Panc1 (cell line): ENCODE data around the gene OOSP4B. TPM values are rescaled to one million over a fixed set of nuclear protein-coding genes. Genes with fewer than 3 reads are reported as not detected.
"Not testable (repeated sequence)": the region's sequence is repeated elsewhere in the genome, so short reads cannot be mapped to it uniquely, and the experiment has no call there.

ENCODE experiments used
- ATAC-seq: fragments of 200-7000 bp; cut with Tn5 transposase; 2 replicates; pipeline ENCODE4 v1.9.1; 2020; ENCODE audit warnings: mild to moderate bottlenecking, moderate library complexity
- BruUV-seq: library from RNA; stranded (reverse); fragments of 400-500 nt; replicated peaks from 2 replicates; lab custom pipeline; 2021; lab: Mats Ljungman, UMichigan
- CTCF ChIA-PET: fragments of 300-600 bp; sonication (Branson Sonifier 250); formaldehyde crosslinking; loops from one replicate; lab custom pipeline; 2022; ENCODE audit warnings: antibody characterized with exemption; lab: Charles Lee
- POLR2A ChIA-PET: fragments of 300-600 bp; sonication (Branson Sonifier 250); formaldehyde crosslinking; loops from one replicate; lab custom pipeline; 2022; ENCODE audit warnings: antibody characterized with exemption; lab: Charles Lee
- DNase-seq: peaks from one replicate; pipeline ENCODE4 v3.0.0-alpha.2; 2010; ENCODE audit warnings: low read depth, low spot score
- H3K27ac ChIP-seq: 2 replicates; pipeline ENCODE4 v1.5.1; 2011; ENCODE audit warnings: mild to moderate bottlenecking, low read length, inconsistent platforms
- H3K27me3 ChIP-seq: fragments of 200-500 bp; sonication (Bioruptor generic); 2 replicates; pipeline ENCODE4 v1.6.0; 2014; ENCODE audit warnings: low read length, inconsistent platforms; ENCODE audit not compliant: control insufficient read depth, insufficient read depth
- H3K36me3 ChIP-seq: fragments of 200-500 bp; sonication (Bioruptor generic); 2 replicates; pipeline ENCODE4 v1.5.1; 2014; ENCODE audit warnings: inconsistent platforms, mild to moderate bottlenecking, low read length, moderate library complexity; ENCODE audit not compliant: control insufficient read depth, insufficient read depth
- H3K4me1 ChIP-seq: 2 replicates; pipeline ENCODE4 v1.5.1; 2011; ENCODE audit warnings: inconsistent platforms, mild to moderate bottlenecking, low read length, moderate library complexity; ENCODE audit not compliant: control insufficient read depth, insufficient read depth
- H3K4me3 ChIP-seq, 2 experiments: 2 replicates each; pipeline ENCODE4 v1.5.1; 2011 to 2012; ENCODE audit warnings: low read depth in 2 of 2, low read length in 2 of 2, mild to moderate bottlenecking in 2 of 2, inconsistent platforms in 1 of 2, moderate library complexity in 1 of 2
- H3K9me3 ChIP-seq: fragments of 200-500 bp; sonication (Bioruptor generic); 2 replicates; pipeline ENCODE4 v1.5.1; 2014; ENCODE audit warnings: low read depth, mild to moderate bottlenecking, inconsistent platforms, low read length, moderate library complexity; ENCODE audit not compliant: control insufficient read depth, insufficient read depth
- POLR2AphosphoS5 ChIP-seq: IDR thresholded peaks from 2 replicates; pipeline ENCODE4 v1.6.1; 2012; ENCODE audit warnings: mild to moderate bottlenecking, low read depth, low read length, moderate library complexity
- SIN3A ChIP-seq: IDR thresholded peaks from 2 replicates; pipeline ENCODE4 v1.6.1; 2012; ENCODE audit warnings: low read depth, mild to moderate bottlenecking, low read length, moderate library complexity, borderline replicate concordance; ENCODE audit not compliant: insufficient read depth
- TCF7L2 ChIP-seq: IDR thresholded peaks from 2 replicates; pipeline ENCODE4 v1.6.1; 2011; ENCODE audit warnings: mild to moderate bottlenecking, low read depth, low read length, inconsistent platforms
- in situ Hi-C: cut with HindIII; loops from 2 replicates; pipeline ENCODE4 v1.10.0; 2016; ENCODE audit warnings: low sequenced_read_pairs, low pct_unique_long_range_greater_than_20kb
- intact Hi-C: fragments of 100-400 bp; cut with micrococcal nuclease; formaldehyde crosslinking; loops from one replicate; pipeline ENCODE4 v1.10.0; 2022; ENCODE audit not compliant: unreplicated experiment
- total RNA-seq: library from RNA; stranded (reverse); gene quantifications from one replicate; pipeline ENCODE4 v1.2.1, GENCODE V29; 2021; ENCODE audit not compliant: unreplicated experiment
- TF ChIP-seq, protein P1 (sequence below): fragments of 450-650 bp; IDR thresholded peaks from 2 replicates; pipeline ENCODE4 v1.5.1; 2017; ENCODE audit warnings: mild to moderate bottlenecking
- TF ChIP-seq, protein P2 (sequence below), 2 experiments: IDR thresholded peaks; 2 replicates each; pipeline ENCODE4 v1.6.1; 2011 to 2012; ENCODE audit warnings: low read depth in 2 of 2, control low read depth in 1 of 2, low read length in 1 of 2, mild to moderate bottlenecking in 1 of 2, moderate library complexity in 1 of 2; ENCODE audit not compliant: insufficient read depth in 1 of 2

Gene OOSP4B
- total RNA-seq, 1 experiment from 2014 or later = not detected

DNA sequence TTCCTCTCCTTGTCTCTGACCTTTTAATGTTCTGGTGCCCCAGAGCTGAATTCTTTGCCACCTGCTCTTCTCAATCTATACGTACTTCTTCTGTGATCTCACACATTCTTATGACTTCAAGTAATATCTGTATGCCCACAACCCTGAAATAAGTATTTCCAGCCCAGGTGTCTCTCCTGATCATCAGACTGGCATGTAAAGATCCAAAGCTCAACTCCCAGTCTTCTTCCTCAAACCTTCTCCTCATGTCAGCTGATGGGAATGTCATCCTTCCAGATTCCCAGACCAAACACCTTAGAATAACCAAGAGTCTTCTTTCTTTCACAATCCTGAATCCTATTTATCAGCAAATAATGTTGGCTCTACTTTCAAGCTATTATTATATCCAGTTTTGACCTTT is 48.8 kb downstream of the OOSP4B start:
- ChIA-PET CTCF (no interaction called here), POLR2A (no interaction called here)
- no TSS peak for BruUV-seq

DNA sequence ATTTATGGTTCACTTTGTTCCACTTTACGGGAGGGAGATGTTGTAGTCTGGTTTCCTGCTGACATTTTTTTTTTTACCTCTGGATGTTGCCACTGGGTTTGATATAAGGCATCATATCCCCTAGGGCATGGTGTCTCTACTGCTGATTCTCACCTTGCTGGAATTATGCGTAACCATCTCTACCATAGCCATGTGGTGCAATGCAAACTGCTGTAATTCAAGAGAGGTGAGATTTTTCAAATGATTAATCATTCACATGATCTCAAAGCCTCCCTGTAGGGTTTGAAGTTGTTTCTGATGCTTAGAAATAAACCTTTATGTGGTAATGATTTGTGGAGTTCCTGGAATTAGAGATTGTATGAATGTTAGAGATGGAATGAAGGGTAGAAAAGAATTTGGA is 52.5 kb downstream of the OOSP4B start:
- BruUV-seq = no TSS peak
- TF ChIP-seq SIN3A = no peak
- TF ChIP-seq POLR2AphosphoS5 = no peak
- POLR2A ChIA-PET = no interaction called here
- Histone ChIP-seq H3K36me3 (no peaks in the 10 kb centered on the region), H3K4me1 (no peaks in the 10 kb centered on the region), H3K9me3 (no peaks in the 10 kb centered on the region), H3K27me3 (no peaks in the 10 kb centered on the region; the same call in 1 of the 2 replicates), H3K4me3 (no peak overlapping the region), H3K27ac (no peak overlapping the region)
- CTCF ChIA-PET = no interaction called here
- in situ Hi-C loops = no loop called here
- DNase-seq (no peak), ATAC-seq (no peak)
- intact Hi-C loops = no loop called here

More for the DNA sequence above, 48.8 kb downstream of the OOSP4B start:
- H3K4me3 ChIP-seq = no peak overlapping the region
- H3K27ac ChIP-seq = no peak overlapping the region
- TF ChIP-seq, protein P1, sequence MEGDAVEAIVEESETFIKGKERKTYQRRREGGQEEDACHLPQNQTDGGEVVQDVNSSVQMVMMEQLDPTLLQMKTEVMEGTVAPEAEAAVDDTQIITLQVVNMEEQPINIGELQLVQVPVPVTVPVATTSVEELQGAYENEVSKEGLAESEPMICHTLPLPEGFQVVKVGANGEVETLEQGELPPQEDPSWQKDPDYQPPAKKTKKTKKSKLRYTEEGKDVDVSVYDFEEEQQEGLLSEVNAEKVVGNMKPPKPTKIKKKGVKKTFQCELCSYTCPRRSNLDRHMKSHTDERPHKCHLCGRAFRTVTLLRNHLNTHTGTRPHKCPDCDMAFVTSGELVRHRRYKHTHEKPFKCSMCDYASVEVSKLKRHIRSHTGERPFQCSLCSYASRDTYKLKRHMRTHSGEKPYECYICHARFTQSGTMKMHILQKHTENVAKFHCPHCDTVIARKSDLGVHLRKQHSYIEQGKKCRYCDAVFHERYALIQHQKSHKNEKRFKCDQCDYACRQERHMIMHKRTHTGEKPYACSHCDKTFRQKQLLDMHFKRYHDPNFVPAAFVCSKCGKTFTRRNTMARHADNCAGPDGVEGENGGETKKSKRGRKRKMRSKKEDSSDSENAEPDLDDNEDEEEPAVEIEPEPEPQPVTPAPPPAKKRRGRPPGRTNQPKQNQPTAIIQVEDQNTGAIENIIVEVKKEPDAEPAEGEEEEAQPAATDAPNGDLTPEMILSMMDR = no peak
- TF ChIP-seq, protein P2, sequence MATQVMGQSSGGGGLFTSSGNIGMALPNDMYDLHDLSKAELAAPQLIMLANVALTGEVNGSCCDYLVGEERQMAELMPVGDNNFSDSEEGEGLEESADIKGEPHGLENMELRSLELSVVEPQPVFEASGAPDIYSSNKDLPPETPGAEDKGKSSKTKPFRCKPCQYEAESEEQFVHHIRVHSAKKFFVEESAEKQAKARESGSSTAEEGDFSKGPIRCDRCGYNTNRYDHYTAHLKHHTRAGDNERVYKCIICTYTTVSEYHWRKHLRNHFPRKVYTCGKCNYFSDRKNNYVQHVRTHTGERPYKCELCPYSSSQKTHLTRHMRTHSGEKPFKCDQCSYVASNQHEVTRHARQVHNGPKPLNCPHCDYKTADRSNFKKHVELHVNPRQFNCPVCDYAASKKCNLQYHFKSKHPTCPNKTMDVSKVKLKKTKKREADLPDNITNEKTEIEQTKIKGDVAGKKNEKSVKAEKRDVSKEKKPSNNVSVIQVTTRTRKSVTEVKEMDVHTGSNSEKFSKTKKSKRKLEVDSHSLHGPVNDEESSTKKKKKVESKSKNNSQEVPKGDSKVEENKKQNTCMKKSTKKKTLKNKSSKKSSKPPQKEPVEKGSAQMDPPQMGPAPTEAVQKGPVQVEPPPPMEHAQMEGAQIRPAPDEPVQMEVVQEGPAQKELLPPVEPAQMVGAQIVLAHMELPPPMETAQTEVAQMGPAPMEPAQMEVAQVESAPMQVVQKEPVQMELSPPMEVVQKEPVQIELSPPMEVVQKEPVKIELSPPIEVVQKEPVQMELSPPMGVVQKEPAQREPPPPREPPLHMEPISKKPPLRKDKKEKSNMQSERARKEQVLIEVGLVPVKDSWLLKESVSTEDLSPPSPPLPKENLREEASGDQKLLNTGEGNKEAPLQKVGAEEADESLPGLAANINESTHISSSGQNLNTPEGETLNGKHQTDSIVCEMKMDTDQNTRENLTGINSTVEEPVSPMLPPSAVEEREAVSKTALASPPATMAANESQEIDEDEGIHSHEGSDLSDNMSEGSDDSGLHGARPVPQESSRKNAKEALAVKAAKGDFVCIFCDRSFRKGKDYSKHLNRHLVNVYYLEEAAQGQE (IDR thresholded peaks at IDR 0.05; ENCODE audit: insufficient read depth in 1 of 2, low read depth in 2 of 2, low read length in 1 of 2) = no peak
- TF ChIP-seq SIN3A (no peak), POLR2AphosphoS5 (no peak), TCF7L2 (no peak)
- no peaks in the 10 kb centered on the region; the same call in 1 of the 2 replicates for H3K27me3 ChIP-seq
- H3K9me3 ChIP-seq = no peaks in the 10 kb centered on the region
- no peaks in the 10 kb centered on the region for H3K4me1 ChIP-seq
- no peak for DNase-seq
- in situ Hi-C loops (no loop called here), intact Hi-C loops (no loop called here)
- no peak for ATAC-seq
- H3K36me3 ChIP-seq = no peaks in the 10 kb centered on the region

DNA sequence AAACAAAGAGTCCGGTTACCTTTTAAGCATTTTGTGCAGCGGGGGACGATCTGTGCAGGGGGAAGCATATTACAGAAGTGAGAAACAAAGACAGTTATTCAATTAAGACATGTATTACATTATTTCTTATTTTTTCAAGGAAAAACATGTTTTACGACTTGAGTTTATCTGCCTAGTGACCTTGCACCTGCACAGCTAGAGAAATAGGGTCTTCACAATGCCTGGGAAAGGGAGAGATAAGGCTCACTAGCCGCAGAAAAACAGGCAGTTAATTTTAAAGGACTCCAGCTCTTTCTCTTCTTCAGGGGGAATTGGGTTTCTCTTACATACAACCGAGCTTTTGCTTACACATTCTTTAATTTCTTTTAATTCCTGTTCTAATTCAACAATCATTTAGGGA is 54.7 kb downstream of the OOSP4B start:
- H3K9me3 ChIP-seq, CTCF ChIA-PET, H3K36me3 ChIP-seq, BruUV-seq, intact Hi-C loops, H3K4me1 ChIP-seq, H3K27ac ChIP-seq, POLR2A ChIA-PET, H3K27me3 ChIP-seq, in situ Hi-C loops, ATAC-seq, H3K4me3 ChIP-seq, DNase-seq: not testable (repeated sequence)
